Heart right ventricle (tissue), 16 donors: ENCODE measurements around the gene NXN. TPM values are rescaled to one million over a fixed set of nuclear protein-coding genes. Genes with fewer than 3 reads are reported as not detected.
A peak's percentile ranks its signal among the peaks of the same experiment; 100 is the strongest.

Source experiments
- ATAC-seq, 8 donors: fragments of 200-7000 bp; cut with Tn5 transposase; one replicate each; pipeline ENCODE4 v1.9.1; 2020; ENCODE audit warnings: mild to moderate bottlenecking in 8 of 8, moderate library complexity in 8 of 8, moderate number of reproducible peaks in 1 of 8
- DNase-seq, 2 donors: peaks; one replicate each; pipeline ENCODE4 v3.0.0-alpha.2; 2020
- H3K27ac ChIP-seq, 10 donors: fragments of 200-600 bp; sonication (generic) in 2 of 10; one replicate each; pipeline versions ENCODE4 v1.5.0 to v1.8.0; 2020 to 2022; ENCODE audit warnings: mild to moderate bottlenecking in 3 of 10
- H3K27me3 ChIP-seq, 7 donors: fragments of 200-600 bp; one replicate each; pipeline ENCODE4 v1.8.0; 2021 to 2022; ENCODE audit warnings: mild to moderate bottlenecking in 2 of 7
- H3K36me3 ChIP-seq, 9 donors: fragments of 200-600 bp; sonication (generic) in 1 of 9; one replicate each; pipeline versions ENCODE4 v1.5.0 to v1.8.0; 2020 to 2022; ENCODE audit warnings: mild to moderate bottlenecking in 2 of 9
- H3K4me1 ChIP-seq, 9 donors: fragments of 200-600 bp; sonication (generic) in 1 of 9; one replicate each; pipeline versions ENCODE4 v1.5.0 to v1.8.0; 2020 to 2022; ENCODE audit warnings: mild to moderate bottlenecking in 4 of 9
- H3K4me3 ChIP-seq, 10 donors: fragments of 200-600 bp; sonication (generic) in 2 of 10; one replicate each; pipeline versions ENCODE4 v1.5.0 to v1.8.0; 2020 to 2022; ENCODE audit warnings: mild to moderate bottlenecking in 7 of 10, moderate library complexity in 2 of 10
- H3K9me3 ChIP-seq, 11 donors: fragments of 200-600 bp in 10 of 11; sonication (generic) in 2 of 11; one replicate each; pipeline versions ENCODE4 v1.5.0 to v1.8.0; 2013 to 2022; ENCODE audit warnings: mild to moderate bottlenecking in 2 of 11, control low read depth in 1 of 11, moderate library complexity in 1 of 11
- WGBS, 2 donors: extraction: QIAGEN DNeasy Blood & Tissue Kit; methylation state at CpG; one replicate each; pipeline ENCODE4 v1.1.7; 2013; ENCODE audit warnings: inconsistent platforms in 1 of 2; 5-methylcytosine and 5-hydroxymethylcytosine counted together
- intact Hi-C, 10 donors: fragments of 100-400 bp; cut with DNase I; formaldehyde crosslinking; loops; one replicate each; pipeline versions ENCODE4 v1.11.1 to v1.14.2; 2022
- polyA plus RNA-seq, 2 donors: library from polyadenylated mRNA; stranded (reverse); fragments of 200-250 nt; gene quantifications; one replicate each; pipeline ENCODE4 v1.2.3, GENCODE V29; 2013
- total RNA-seq, 10 donors: library from RNA; stranded (reverse); fragmentation: NEBNext Ultra II Directional in 3 of 10; extraction: Animal tissue kit (Norgen Biotek cat#: 25700) in 3 of 10; gene quantifications; one replicate each; pipeline versions ENCODE4 v1.2.1 to v1.2.4, GENCODE V29; 2021 to 2023
- TF ChIP-seq, protein P1 (sequence below), 9 donors: fragments of 200-600 bp; sonication (generic) in 2 of 9; IDR thresholded peaks; one replicate each; pipeline versions ENCODE4 v1.5.0 to v1.8.0; 2021 to 2022; ENCODE audit warnings: antibody characterized with exemption in 9 of 9, mild to moderate bottlenecking in 5 of 9, moderate library complexity in 1 of 9
- donor health status: Arrhythmogenic right ventricular cardiomyopathy.
- donor health status: ischemic (EF 13 %, LVEDD 7.1; RV severe dilation, severe dysfunction).
- donor health status: healthy with polysubstance abuse.
- donor health status: DM: no; HTN: yes; CAD: no.
- donor health status: DM: no; HTN: no; CAD: no.
- donor health status: ischemic (EF 25% LVEDD 6.9; RV normal size, moderate dysfunction).
- donor health status: ischemic (EF 25% LVEDD 5.7; RV mildly dilated, moderate dysfunction).
- donor health status: healthy.
- donor health status: DM: yes; HTN: yes; CAD: no.
- donor health status: Ischemic cardiomyopathy.
- donor health status: ischemic (EF 35%, LVEDD 5.7; RV mildly dilated, moderate dysfunction).
- donor health status: nonischemic (EF 11% LVEDD 7.7; RV severe dilation, severe dysfunction).
- donor health status: DM: yes; HTN: yes; CAD: no.
- donor health status: PGD.
- donor health status: ischemic (EF 29% LVEDD 5.4; RV normal size, mild dysfunction).
- donor health status: nonischemic (EF 23%, LVEDD 6.1; RV moderate dilation, normal function).

NXN gene
- total and polyA plus RNA-seq, 12 donors, result 9.9 to 24.4 (median 15.9) TPM

DNA sequence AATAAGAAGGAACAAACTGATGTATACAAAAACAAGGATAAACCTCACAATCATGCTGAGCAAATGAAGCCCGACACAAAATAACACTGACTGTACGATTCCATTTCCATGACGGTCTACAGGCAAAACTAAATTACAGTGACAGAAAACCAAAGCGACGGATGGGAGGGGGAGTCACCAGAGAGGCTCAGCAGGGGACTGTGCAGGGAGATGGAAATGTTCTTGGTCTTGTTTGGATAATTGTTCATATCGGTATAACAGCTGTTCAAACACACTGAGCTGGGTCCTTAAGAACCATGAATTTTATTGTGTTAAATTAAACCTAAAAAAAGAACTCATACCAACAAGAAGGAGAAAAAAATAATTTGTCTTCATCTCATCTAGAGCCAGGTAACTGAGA lies 97.8 kb downstream of the NXN start:
- Histone ChIP-seq H3K4me1 (peaks cover 4 to 72% (median 48%) of the 10 kb centered on the region in 9 donors), H3K4me3 (no peak overlapping the region), H3K9me3 (no peaks in the 10 kb centered on the region), H3K36me3 (no peaks in the 10 kb centered on the region), H3K27ac (peak overlapping the region in 7 of 10 donors; percentile 76 to 91 (median 83)), H3K27me3 (no peaks in the 10 kb centered on the region)
- DNase-seq (no peak), ATAC-seq (no peak)
- intact Hi-C loops, result loop anchor here in 7 of 10 donors (2.0 to 10.0 kb wide), 6 partner anchors 36 to 97 kb away; partner anchors contain the start of gene NXN (in 6 of the 7)
- WGBS, 2 donors, result 77 to 89% methylated on average over 6 of the region's 6 CpGs
- TF ChIP-seq, protein P1, sequence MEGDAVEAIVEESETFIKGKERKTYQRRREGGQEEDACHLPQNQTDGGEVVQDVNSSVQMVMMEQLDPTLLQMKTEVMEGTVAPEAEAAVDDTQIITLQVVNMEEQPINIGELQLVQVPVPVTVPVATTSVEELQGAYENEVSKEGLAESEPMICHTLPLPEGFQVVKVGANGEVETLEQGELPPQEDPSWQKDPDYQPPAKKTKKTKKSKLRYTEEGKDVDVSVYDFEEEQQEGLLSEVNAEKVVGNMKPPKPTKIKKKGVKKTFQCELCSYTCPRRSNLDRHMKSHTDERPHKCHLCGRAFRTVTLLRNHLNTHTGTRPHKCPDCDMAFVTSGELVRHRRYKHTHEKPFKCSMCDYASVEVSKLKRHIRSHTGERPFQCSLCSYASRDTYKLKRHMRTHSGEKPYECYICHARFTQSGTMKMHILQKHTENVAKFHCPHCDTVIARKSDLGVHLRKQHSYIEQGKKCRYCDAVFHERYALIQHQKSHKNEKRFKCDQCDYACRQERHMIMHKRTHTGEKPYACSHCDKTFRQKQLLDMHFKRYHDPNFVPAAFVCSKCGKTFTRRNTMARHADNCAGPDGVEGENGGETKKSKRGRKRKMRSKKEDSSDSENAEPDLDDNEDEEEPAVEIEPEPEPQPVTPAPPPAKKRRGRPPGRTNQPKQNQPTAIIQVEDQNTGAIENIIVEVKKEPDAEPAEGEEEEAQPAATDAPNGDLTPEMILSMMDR (IDR thresholded peaks at IDR 0.05), result no peak

DNA sequence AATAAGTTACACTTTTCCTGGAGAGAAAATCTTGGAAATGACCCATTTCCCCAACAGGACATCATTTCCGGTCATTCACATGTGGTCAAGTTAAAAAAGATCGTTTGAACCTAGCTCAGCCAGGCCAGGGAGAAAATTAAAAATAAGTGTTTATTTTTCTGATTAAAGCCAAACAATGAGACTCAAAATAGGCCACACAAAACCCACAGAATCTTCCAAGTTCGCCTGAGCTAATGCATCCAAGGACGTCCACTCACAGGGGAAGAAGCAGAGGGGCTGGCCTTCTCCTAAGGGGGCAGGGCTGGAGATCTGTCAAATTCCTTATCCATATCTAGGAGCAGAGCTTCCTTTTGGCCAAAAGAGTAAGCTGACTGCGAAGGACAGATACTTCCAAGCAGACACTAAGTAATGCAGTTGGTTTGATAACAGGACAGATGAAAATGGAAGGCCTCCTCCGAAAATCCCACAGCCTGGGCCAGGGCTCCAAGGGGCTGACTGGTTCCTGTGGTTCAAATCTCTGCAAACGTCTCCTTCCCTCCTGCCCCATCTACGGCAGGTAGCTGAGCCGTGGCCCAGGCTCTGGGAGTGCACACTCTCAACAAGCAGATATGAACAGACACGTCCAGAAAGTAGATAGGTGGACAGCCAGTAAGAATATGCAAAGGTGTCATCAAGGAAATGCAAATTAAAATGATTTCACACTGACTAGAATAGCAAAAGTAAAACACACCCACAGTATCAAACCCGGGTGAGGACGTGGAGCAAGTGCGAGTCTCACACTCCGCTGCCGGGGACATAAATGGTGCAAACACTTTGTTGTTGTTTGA lies 98.9 kb downstream of the NXN start:
- DNase-seq, result peak in 1 of 2 donors; percentile 73
- peaks cover 4 to 63% (median 48%) of the 10 kb centered on the region in 9 donors for H3K4me1 ChIP-seq
- H3K4me3 ChIP-seq, result no peak overlapping the region
- H3K27me3 ChIP-seq, result no peaks in the 10 kb centered on the region
- TF ChIP-seq, protein P1 (IDR thresholded peaks at IDR 0.05), result no peak
- peak; percentile 11 to 69 (median 52) for ATAC-seq
- intact Hi-C loops, result loop anchor here in 7 of 10 donors (2.0 to 10.0 kb wide), 6 partner anchors 37 to 98 kb away; partner anchors contain the start of gene NXN (in 5 of the 7)
- 50 to 59% methylated on average over 15 of the region's 15 CpGs for WGBS, 2 donors
- no peaks in the 10 kb centered on the region for H3K9me3 ChIP-seq
- no peaks in the 10 kb centered on the region for H3K36me3 ChIP-seq
- peak overlapping the region; percentile 5 to 91 (median 81) for H3K27ac ChIP-seq

- H3K4me3 ChIP-seq, result peak overlapping the region in 2 of 10 donors; percentile 5 to 11
Observed at GRCh38 chr17:879546-880442, 99.8 kb downstream of the NXN start.

More at GRCh38 chr17:879546-880442, 99.8 kb downstream of the NXN start:
- 22 to 29% methylated on average over 26 of the region's 26 CpGs for WGBS, 2 donors
- DNase-seq, result peak; percentile 83 to 86
- intact Hi-C loops, result loop anchor here (1.0 to 10.0 kb wide), 10 partner anchors 31 to 175 kb away; partner anchors contain the start of gene NXN (in 9 of the 10)
- TF ChIP-seq, protein P1 (IDR thresholded peaks at IDR 0.05), result peak; percentile 22 to 75 (median 64)
- no peaks in the 10 kb centered on the region for H3K27me3 ChIP-seq
- no peaks in the 10 kb centered on the region for H3K36me3 ChIP-seq
- H3K27ac ChIP-seq, result peak overlapping the region in 9 of 10 donors; percentile 64 to 91 (median 83)
- H3K4me1 ChIP-seq, result peaks cover 4 to 63% (median 48%) of the 10 kb centered on the region in 9 donors
- ATAC-seq, result peak; percentile 32 to 76 (median 66)
- no peaks in the 10 kb centered on the region for H3K9me3 ChIP-seq
